ENCODE results near the gene IFNAR2.

- TF ChIP-seq CTCF (IDR thresholded peaks at IDR 0.05; ENCODE audit: poor library complexity) (no peak), EZH2 (IDR thresholded peaks at IDR 0.05; ENCODE audit: borderline replicate concordance) (no peak)
These were observed 26.4 kb upstream of the IFNAR2 start for GRCh38 chr21:33203371-33203724.

Data from hepatocyte (in vitro differentiated cells).